ENCODE results near the gene RALGPS2.

RALGPS2 gene

DNA sequence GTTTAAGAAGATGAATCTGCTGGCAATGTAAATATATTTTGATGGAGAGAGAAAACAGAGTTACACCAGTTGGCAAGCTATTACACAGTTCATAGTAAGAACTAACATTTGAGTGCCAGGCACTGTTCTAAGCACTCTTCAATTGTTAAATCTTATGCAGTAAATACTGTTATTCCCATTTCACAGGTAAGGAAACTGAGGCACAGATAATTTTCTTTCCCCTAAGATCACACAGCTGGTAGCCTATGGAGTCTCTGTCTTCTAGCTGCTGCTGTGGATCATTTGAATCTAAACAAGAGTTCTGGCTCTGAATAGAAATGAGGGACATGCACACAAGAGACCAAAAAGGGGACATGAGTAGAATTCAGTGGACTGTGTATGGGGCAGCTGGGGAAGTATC is 137.8 kb downstream of the RALGPS2 start:
- DNase-seq (ENCODE audit: low spot score): no peak

GRCh38 chr1:178864326-178864725 is 139.3 kb downstream of the RALGPS2 start:
- DNase-seq (ENCODE audit: low spot score): peak; percentile 50

- no peak for DNase-seq (ENCODE audit: low spot score)
Measured at GRCh38 chr1:178867670-178868069, 142.6 kb downstream of the RALGPS2 start.

DNA sequence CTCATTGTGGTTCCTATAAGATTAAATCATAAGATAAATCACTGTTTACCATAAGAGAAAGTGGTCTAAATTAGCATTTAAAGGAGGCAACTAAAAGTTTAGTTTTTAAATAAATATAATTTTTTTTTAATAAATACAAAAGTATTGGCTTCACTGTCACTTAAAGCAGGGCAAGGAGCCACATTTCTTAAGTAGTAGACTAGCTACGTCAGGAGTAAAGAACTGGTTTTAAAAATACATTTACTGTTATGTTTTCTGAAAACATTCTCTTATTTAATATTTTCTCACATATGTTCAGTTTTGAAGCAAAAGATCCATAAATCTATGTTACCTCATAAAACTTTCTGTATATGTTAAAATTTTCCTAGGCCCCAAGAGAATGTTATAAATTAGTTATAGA is 143.7 kb downstream of the RALGPS2 start:
- no peak for DNase-seq (ENCODE audit: low spot score)

- DNase-seq (ENCODE audit: low spot score): no peak
Measured at GRCh38 chr1:178869119-178869697, 144.2 kb downstream of the RALGPS2 start.

- no peak for DNase-seq (ENCODE audit: low spot score)
Measured at GRCh38 chr1:178870221-178870620, 145.2 kb downstream of the RALGPS2 start.

- DNase-seq (ENCODE audit: low spot score): no peak
Measured at GRCh38 chr1:178870944-178871343, 145.9 kb downstream of the RALGPS2 start, which contains the start of gene ANGPTL1. Gene ANGPTL1, minus strand, starts transcription at chr1:178871077. Its CDS starts 5,301 bp downstream, at chr1:178865776.

DNA sequence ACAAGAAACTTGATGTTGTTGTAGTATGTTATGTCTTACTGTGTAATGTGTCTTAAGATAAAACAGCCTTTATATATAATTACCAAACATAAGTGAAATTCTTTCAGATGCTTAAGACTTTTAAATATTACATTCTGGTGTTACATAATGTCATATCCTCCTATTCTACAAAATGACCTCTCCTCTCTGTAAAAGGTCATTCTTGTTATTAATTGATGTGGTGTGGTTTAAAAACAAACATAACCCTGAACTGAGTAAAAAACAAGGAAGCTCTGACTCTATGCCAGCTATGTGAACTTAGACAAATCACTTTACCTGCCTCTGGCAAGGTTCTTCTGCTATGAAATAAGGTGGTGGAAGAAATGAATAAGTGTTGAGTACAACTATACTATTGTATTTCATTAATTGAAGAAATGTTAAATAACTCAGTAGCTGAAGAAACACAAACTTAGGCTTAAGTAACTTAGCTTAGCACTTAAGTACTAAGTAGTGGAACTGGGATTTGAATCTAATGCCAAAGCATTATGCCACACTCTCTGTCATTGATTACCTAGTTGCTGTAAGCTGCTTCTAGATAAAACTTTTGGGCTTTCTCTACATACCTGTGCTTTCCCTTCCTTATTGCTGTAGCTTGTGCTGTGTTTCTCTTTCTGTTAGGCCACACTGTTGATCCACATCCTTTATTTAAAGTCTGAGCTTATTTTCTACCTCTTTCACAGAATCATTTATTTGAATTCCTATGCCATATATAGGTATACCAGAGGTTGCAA is 146.7 kb downstream of the RALGPS2 start:
- no peak for DNase-seq (ENCODE audit: low spot score)

DNA sequence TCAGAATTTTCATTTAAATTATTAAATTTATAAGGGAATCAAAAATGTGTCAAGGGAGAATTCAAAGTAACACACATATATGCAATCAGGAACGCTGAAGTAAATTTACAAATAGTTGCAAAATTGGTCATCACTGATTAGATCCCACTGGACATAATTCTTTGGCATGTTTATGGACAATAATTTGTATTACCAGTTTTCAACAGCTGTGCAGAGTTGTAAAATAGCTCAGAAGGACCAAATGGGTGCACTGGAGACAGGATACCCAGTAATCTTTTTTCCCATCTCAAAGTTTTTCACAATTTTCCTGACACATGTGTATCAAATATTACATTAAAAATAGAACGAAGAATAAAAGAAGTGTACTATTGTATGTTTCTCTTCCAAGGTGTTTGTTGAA is 149.9 kb downstream of the RALGPS2 start:
- no peak for DNase-seq (ENCODE audit: low spot score)

DNA sequence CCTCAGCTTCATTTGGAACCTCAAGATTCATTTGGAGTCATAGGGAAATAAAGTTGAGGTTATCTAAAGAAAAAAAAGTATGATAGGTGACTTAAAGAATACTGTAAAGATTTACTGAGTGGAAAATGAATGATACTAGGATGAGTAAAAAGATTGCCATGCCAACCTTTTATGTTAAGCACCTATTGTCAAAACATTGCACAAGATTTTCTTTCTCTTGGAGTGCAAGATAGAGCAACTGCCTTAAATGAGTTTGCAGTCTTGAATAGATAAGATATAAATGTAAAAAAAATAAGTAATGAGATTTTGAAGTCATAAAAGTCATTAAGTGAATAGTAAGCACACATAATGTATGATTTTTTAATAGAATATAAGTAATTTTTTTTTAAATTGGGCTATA is 150.9 kb downstream of the RALGPS2 start:
- DNase-seq (ENCODE audit: low spot score): no peak

DNA sequence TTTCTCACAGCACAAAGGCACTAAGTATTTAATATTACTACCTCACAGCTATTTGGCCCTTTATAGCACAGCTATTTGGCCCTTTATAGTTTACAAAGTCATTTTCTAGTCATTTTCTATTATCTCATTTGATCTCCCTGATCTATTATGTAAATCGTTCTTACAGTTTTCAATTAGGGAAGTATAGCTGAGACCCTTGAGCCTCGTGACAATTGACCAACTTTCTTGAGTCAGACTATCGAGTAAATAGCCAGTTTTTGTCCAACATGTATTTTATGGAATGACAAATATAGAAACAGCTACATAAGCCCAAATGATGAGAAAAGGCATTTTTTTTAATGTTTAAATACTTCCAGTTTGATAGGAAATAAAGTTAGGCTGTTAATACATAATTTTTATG is 152.9 kb downstream of the RALGPS2 start:
- no peak for DNase-seq (ENCODE audit: low spot score)

DNA sequence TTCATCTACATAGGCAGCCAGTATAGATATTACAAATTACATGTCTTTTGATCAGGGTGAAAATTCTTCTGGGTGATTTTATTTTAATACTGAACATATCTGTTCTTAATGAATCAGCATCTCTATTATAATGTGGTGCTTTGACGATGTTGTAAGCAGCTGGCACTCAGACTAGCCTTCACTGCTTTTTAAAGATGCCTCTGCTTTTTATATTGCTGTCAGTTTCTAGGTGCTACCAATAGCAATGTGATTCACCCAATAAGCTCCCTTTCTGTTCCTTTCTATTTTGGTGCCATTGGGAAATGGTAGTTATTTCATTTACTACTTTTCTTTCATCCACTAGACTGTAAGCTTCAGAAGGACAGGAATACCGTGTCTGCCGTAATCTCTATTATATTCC is 156.9 kb downstream of the RALGPS2 start:
- DNase-seq (ENCODE audit: low spot score): no peak

GRCh38 chr1:178885869-178886268 is 160.8 kb downstream of the RALGPS2 start:
- DNase-seq (ENCODE audit: low spot score): no peak

DNA sequence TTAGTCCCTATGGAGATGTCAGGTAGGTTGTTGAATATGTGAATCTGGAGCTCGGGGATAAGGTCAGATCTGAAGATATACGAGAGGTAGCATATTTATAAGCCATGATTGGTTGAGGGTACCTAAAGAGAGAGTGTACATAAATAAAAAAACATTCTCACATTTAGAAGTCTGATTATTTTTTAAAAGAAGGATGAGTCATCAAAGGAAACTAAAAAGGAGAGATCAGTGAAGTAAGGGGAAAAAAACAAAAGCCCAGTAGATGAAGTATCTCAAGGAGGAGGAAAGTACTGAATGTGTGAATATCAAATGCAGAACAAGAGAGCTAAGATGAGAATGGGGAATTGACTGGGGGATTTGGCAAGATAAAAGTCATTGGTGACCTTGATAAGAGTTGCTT is 161.5 kb downstream of the RALGPS2 start:
- no peak for DNase-seq (ENCODE audit: low spot score)

- DNase-seq (ENCODE audit: low spot score): no peak
Measured at GRCh38 chr1:178895928-178896327, 170.9 kb downstream of the RALGPS2 start.

DNA sequence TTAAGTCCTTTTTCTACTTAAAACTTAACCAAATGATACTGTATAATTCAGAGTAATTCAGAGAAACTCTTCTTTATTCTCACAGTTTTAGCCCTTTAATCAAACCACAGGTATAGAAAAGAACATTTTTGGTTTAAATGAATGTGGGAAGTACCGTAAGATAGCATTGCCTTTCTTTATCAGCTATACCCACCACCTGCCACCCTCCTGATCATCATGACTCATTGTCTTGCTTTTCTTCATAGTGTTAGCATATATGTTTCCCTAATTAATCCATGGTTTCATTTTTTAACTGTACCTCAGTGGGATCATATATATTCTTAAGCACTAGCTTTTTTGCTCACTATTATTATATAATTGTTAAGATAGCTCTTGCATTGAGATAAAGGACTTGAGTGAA is 173.4 kb downstream of the RALGPS2 start:
- no peak for DNase-seq (ENCODE audit: low spot score)

GRCh38 chr1:178899402-178899801 is 174.4 kb downstream of the RALGPS2 start:
- DNase-seq (ENCODE audit: low spot score): no peak

GRCh38 chr1:178901482-178902125 is 176.6 kb downstream of the RALGPS2 start:
- no peak for DNase-seq (ENCODE audit: low spot score)

- no peak for DNase-seq (ENCODE audit: low spot score)
Measured at GRCh38 chr1:178908358-178908757, 183.3 kb downstream of the RALGPS2 start.

DNA sequence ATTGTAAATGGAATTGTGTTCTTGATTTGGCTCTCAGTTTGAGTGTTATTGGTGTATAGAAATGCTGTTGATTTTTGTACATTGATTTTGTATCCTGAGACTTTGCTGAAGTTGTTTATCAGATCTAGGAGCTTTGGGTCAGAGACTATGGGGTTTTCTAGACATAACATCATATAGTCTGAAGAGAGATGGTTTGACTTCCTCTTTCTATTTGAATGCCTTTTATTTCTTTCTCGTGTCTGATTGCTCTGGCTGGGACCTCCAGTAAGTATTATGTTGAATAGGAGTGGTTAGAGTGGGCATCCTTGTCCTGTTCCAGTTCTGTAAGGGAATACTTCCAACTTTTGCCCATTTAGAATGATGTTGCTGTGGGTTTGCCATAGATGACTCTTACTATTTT is 185.0 kb downstream of the RALGPS2 start:
- DNase-seq (ENCODE audit: low spot score): no peak

DNA sequence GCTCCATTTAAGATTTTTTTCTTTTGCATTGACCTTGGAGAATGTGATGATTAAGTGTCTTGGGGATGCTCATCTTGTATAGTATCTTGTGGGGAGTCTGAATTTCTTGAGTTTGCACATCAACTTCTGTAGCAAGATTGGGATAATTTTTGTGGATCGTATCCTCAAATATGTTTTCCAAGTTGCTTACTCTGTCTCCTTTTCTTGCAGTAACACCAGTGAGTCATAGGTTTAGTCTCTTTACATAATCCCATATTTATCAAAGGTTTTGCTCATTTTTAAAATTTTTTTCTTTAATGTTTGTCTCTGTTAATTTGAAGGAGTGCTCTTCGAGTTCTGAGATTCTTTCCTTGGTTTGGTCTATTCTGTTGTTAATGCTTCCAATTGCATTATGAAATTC is 187.6 kb downstream of the RALGPS2 start:
- no peak for DNase-seq (ENCODE audit: low spot score)

DNA sequence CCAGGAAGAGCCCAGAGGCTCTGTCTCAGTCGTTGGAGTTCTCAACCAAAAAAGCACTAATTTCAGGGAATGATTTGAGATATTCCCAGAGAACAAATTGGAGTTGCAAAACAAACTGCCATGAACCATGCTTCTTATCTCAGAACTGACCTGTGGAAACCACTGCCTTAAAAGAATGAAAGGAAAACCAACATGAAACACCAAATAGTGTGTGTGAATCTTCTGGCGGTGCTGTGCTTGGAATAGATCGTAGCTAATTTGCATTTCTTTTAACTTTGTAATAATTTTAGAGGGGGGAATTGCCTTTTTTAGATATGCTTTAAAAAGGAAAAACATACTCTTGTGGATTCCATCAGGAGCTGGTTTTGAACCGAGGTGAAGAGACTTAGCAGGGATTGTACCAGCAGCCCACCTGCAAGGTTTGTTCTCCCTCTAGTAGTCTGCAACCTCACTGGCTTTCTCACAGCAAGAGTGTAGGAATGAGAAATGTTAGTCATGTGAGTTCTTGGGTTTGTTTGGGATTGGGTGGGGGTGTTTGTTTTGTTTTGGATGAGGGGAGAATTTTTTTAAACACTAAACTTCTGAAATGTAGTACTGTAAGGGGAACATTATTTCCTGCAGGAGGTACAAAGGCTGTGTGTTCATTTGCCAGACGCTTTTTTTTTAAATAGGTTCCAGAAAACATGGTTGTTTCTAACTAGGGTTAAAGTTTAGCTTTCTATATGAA is 191.6 kb downstream of the RALGPS2 start:
- DNase-seq (ENCODE audit: low spot score): no peak
